Measurements from ENCODE around the gene GFRA1.

The GFRA1 gene

GRCh38 chr10:116240157-116240950 lies 32.7 kb downstream of the GFRA1 start:
- H3K4me3 ChIP-seq (ENCODE audit: low read length in 2 of 2) = no peak overlapping the region

GRCh38 chr10:116239229-116239628 lies 33.8 kb downstream of the GFRA1 start:
- Histone ChIP-seq H3K4me1 (ENCODE audit: control insufficient read depth, insufficient read depth, low read length) (no peaks in the 10 kb centered on the region), H3K9me3 (ENCODE audit: control insufficient read depth in 2 of 2, low read length in 2 of 2) (no peaks in the 10 kb centered on the region), H3K9ac (ENCODE audit: low read length in 2 of 2) (no peak overlapping the region), H3K36me3 (ENCODE audit: control insufficient read depth in 2 of 2, insufficient read depth in 2 of 2, low read length in 2 of 2) (no peaks in the 10 kb centered on the region), H3K27ac (ENCODE audit: low read length) (no peak overlapping the region), H3K27me3 (ENCODE audit: control insufficient read depth in 1 of 2, insufficient read depth in 2 of 2, low read length in 2 of 2) (no peaks in the 10 kb centered on the region), H3K4me3 (ENCODE audit: low read length in 2 of 2) (no peak overlapping the region)

More at GRCh38 chr10:116240157-116240950, 32.7 kb downstream of the GFRA1 start:
- Histone ChIP-seq H3K27ac (ENCODE audit: low read length) (no peak overlapping the region), H3K27me3 (ENCODE audit: control insufficient read depth in 1 of 2, insufficient read depth in 2 of 2, low read length in 2 of 2) (no peaks in the 10 kb centered on the region), H3K9ac (ENCODE audit: low read length in 2 of 2) (no peak overlapping the region), H3K4me1 (ENCODE audit: control insufficient read depth, insufficient read depth, low read length) (no peaks in the 10 kb centered on the region), H3K9me3 (ENCODE audit: control insufficient read depth in 2 of 2, low read length in 2 of 2) (no peaks in the 10 kb centered on the region), H3K36me3 (ENCODE audit: control insufficient read depth in 2 of 2, insufficient read depth in 2 of 2, low read length in 2 of 2) (no peaks in the 10 kb centered on the region)

GRCh38 chr10:116237970-116238369 lies 35.0 kb downstream of the GFRA1 start:
- no peaks in the 10 kb centered on the region for H3K9me3 ChIP-seq (ENCODE audit: control insufficient read depth in 2 of 2, low read length in 2 of 2)

GRCh38 chr10:116237260-116237659 lies 35.7 kb downstream of the GFRA1 start:
- Histone ChIP-seq H3K9ac (ENCODE audit: low read length in 2 of 2) (no peak overlapping the region), H3K4me3 (ENCODE audit: low read length in 2 of 2) (no peak overlapping the region), H3K4me1 (ENCODE audit: control insufficient read depth, insufficient read depth, low read length) (no peaks in the 10 kb centered on the region), H3K9me3 (ENCODE audit: control insufficient read depth in 2 of 2, low read length in 2 of 2) (no peaks in the 10 kb centered on the region), H3K27me3 (ENCODE audit: control insufficient read depth in 1 of 2, insufficient read depth in 2 of 2, low read length in 2 of 2) (no peaks in the 10 kb centered on the region), H3K36me3 (ENCODE audit: control insufficient read depth in 2 of 2, insufficient read depth in 2 of 2, low read length in 2 of 2) (no peaks in the 10 kb centered on the region), H3K27ac (ENCODE audit: low read length) (no peak overlapping the region)

More at GRCh38 chr10:116237970-116238369, 35.0 kb downstream of the GFRA1 start:
- Histone ChIP-seq H3K9ac (ENCODE audit: low read length in 2 of 2) (no peak overlapping the region), H3K4me1 (ENCODE audit: control insufficient read depth, insufficient read depth, low read length) (no peaks in the 10 kb centered on the region), H3K27ac (ENCODE audit: low read length) (no peak overlapping the region), H3K36me3 (ENCODE audit: control insufficient read depth in 2 of 2, insufficient read depth in 2 of 2, low read length in 2 of 2) (no peaks in the 10 kb centered on the region), H3K27me3 (ENCODE audit: control insufficient read depth in 1 of 2, insufficient read depth in 2 of 2, low read length in 2 of 2) (no peaks in the 10 kb centered on the region), H3K4me3 (ENCODE audit: low read length in 2 of 2) (no peak overlapping the region)

- Histone ChIP-seq H3K27ac (ENCODE audit: low read length) (no peak overlapping the region), H3K4me3 (ENCODE audit: low read length in 2 of 2) (no peak overlapping the region), H3K27me3 (ENCODE audit: control insufficient read depth in 1 of 2, insufficient read depth in 2 of 2, low read length in 2 of 2) (no peaks in the 10 kb centered on the region), H3K9ac (ENCODE audit: low read length in 2 of 2) (no peak overlapping the region), H3K4me1 (ENCODE audit: control insufficient read depth, insufficient read depth, low read length) (no peaks in the 10 kb centered on the region), H3K9me3 (ENCODE audit: control insufficient read depth in 2 of 2, low read length in 2 of 2) (no peaks in the 10 kb centered on the region), H3K36me3 (ENCODE audit: control insufficient read depth in 2 of 2, insufficient read depth in 2 of 2, low read length in 2 of 2) (no peaks in the 10 kb centered on the region)
Observed at GRCh38 chr10:116233230-116233629, 39.8 kb downstream of the GFRA1 start.

GRCh38 chr10:116232613-116233012 lies 40.4 kb downstream of the GFRA1 start:
- H3K36me3 ChIP-seq (ENCODE audit: control insufficient read depth in 2 of 2, insufficient read depth in 2 of 2, low read length in 2 of 2) = no peaks in the 10 kb centered on the region
- H3K4me3 ChIP-seq (ENCODE audit: low read length in 2 of 2) = no peak overlapping the region
- H3K9ac ChIP-seq (ENCODE audit: low read length in 2 of 2) = no peak overlapping the region
- no peaks in the 10 kb centered on the region for H3K27me3 ChIP-seq (ENCODE audit: control insufficient read depth in 1 of 2, insufficient read depth in 2 of 2, low read length in 2 of 2)
- no peak overlapping the region for H3K27ac ChIP-seq (ENCODE audit: low read length)
- no peaks in the 10 kb centered on the region for H3K4me1 ChIP-seq (ENCODE audit: control insufficient read depth, insufficient read depth, low read length)
- no peaks in the 10 kb centered on the region for H3K9me3 ChIP-seq (ENCODE audit: control insufficient read depth in 2 of 2, low read length in 2 of 2)

- Histone ChIP-seq H3K4me3 (ENCODE audit: low read length in 2 of 2) (no peak overlapping the region), H3K36me3 (ENCODE audit: control insufficient read depth in 2 of 2, insufficient read depth in 2 of 2, low read length in 2 of 2) (no peaks in the 10 kb centered on the region), H3K4me1 (ENCODE audit: control insufficient read depth, insufficient read depth, low read length) (no peaks in the 10 kb centered on the region), H3K27ac (ENCODE audit: low read length) (no peak overlapping the region), H3K9me3 (ENCODE audit: control insufficient read depth in 2 of 2, low read length in 2 of 2) (no peaks in the 10 kb centered on the region), H3K9ac (ENCODE audit: low read length in 2 of 2) (no peak overlapping the region), H3K27me3 (ENCODE audit: control insufficient read depth in 1 of 2, insufficient read depth in 2 of 2, low read length in 2 of 2) (no peaks in the 10 kb centered on the region)
Observed at GRCh38 chr10:116226766-116227165, 46.2 kb downstream of the GFRA1 start.

GRCh38 chr10:116226053-116226452 lies 47.0 kb downstream of the GFRA1 start:
- Histone ChIP-seq H3K36me3 (ENCODE audit: control insufficient read depth in 2 of 2, insufficient read depth in 2 of 2, low read length in 2 of 2) (no peaks in the 10 kb centered on the region), H3K27ac (ENCODE audit: low read length) (no peak overlapping the region), H3K9ac (ENCODE audit: low read length in 2 of 2) (no peak overlapping the region), H3K27me3 (ENCODE audit: control insufficient read depth in 1 of 2, insufficient read depth in 2 of 2, low read length in 2 of 2) (no peaks in the 10 kb centered on the region), H3K4me1 (ENCODE audit: control insufficient read depth, insufficient read depth, low read length) (no peaks in the 10 kb centered on the region), H3K9me3 (ENCODE audit: control insufficient read depth in 2 of 2, low read length in 2 of 2) (no peaks in the 10 kb centered on the region), H3K4me3 (ENCODE audit: low read length in 2 of 2) (no peak overlapping the region)

- no peak overlapping the region for H3K9ac ChIP-seq (ENCODE audit: low read length in 2 of 2)
Observed at GRCh38 chr10:116223289-116223688, 49.7 kb downstream of the GFRA1 start.

GRCh38 chr10:116221053-116221452 lies 52.0 kb downstream of the GFRA1 start:
- Histone ChIP-seq H3K4me3 (ENCODE audit: low read length in 2 of 2) (no peak overlapping the region), H3K9ac (ENCODE audit: low read length in 2 of 2) (no peak overlapping the region), H3K27me3 (ENCODE audit: control insufficient read depth in 1 of 2, insufficient read depth in 2 of 2, low read length in 2 of 2) (no peaks in the 10 kb centered on the region), H3K27ac (ENCODE audit: low read length) (no peak overlapping the region), H3K36me3 (ENCODE audit: control insufficient read depth in 2 of 2, insufficient read depth in 2 of 2, low read length in 2 of 2) (no peaks in the 10 kb centered on the region), H3K4me1 (ENCODE audit: control insufficient read depth, insufficient read depth, low read length) (no peaks in the 10 kb centered on the region), H3K9me3 (ENCODE audit: control insufficient read depth in 2 of 2, low read length in 2 of 2) (no peaks in the 10 kb centered on the region)

More at GRCh38 chr10:116223289-116223688, 49.7 kb downstream of the GFRA1 start:
- Histone ChIP-seq H3K27me3 (ENCODE audit: control insufficient read depth in 1 of 2, insufficient read depth in 2 of 2, low read length in 2 of 2) (no peaks in the 10 kb centered on the region), H3K36me3 (ENCODE audit: control insufficient read depth in 2 of 2, insufficient read depth in 2 of 2, low read length in 2 of 2) (no peaks in the 10 kb centered on the region), H3K4me1 (ENCODE audit: control insufficient read depth, insufficient read depth, low read length) (no peaks in the 10 kb centered on the region), H3K9me3 (ENCODE audit: control insufficient read depth in 2 of 2, low read length in 2 of 2) (no peaks in the 10 kb centered on the region), H3K4me3 (ENCODE audit: low read length in 2 of 2) (no peak overlapping the region), H3K27ac (ENCODE audit: low read length) (no peak overlapping the region)

GRCh38 chr10:116216676-116217075 lies 56.3 kb downstream of the GFRA1 start:
- Histone ChIP-seq H3K4me3 (ENCODE audit: low read length in 2 of 2) (no peak overlapping the region), H3K4me1 (ENCODE audit: control insufficient read depth, insufficient read depth, low read length) (no peaks in the 10 kb centered on the region), H3K27ac (ENCODE audit: low read length) (no peak overlapping the region), H3K9me3 (ENCODE audit: control insufficient read depth in 2 of 2, low read length in 2 of 2) (no peaks in the 10 kb centered on the region), H3K9ac (ENCODE audit: low read length in 2 of 2) (no peak overlapping the region), H3K27me3 (ENCODE audit: control insufficient read depth in 1 of 2, insufficient read depth in 2 of 2, low read length in 2 of 2) (no peaks in the 10 kb centered on the region), H3K36me3 (ENCODE audit: control insufficient read depth in 2 of 2, insufficient read depth in 2 of 2, low read length in 2 of 2) (no peaks in the 10 kb centered on the region)
